DND-41 (cell line): Measurements from ENCODE around the gene SOX3.

Experiments
- ATAC-seq: fragments of 200-7000 bp; cut with Tn5 transposase; 3 replicates; pipeline ENCODE4 v1.9.1; 2021; ENCODE audit warnings: low read depth; ENCODE audit not compliant: insufficient read depth
- DNase-seq: peaks from one replicate; pipeline ENCODE4 v3.0.0-alpha.2; 2020
- H2AFZ ChIP-seq: 2 replicates; pipeline ENCODE4 v1.6.0; 2012; ENCODE audit warnings: low read depth, low read length
- H3K27ac ChIP-seq: 2 replicates; pipeline ENCODE4 v1.5.1; 2012; ENCODE audit warnings: low read length, inconsistent platforms
- H3K27me3 ChIP-seq: fragments of 200-600 bp; sonication (generic); 2 replicates; pipeline ENCODE4 v1.6.0; 2012; ENCODE audit warnings: low read length, mild to moderate bottlenecking, inconsistent platforms; ENCODE audit not compliant: insufficient read depth, poor library complexity
- H3K36me3 ChIP-seq: 2 replicates; pipeline ENCODE4 v1.5.1; 2012; ENCODE audit warnings: low read length, inconsistent platforms; ENCODE audit not compliant: insufficient read depth
- H3K4me1 ChIP-seq: 2 replicates; pipeline ENCODE4 v1.5.1; 2012; ENCODE audit warnings: mild to moderate bottlenecking, low read length; ENCODE audit not compliant: insufficient read depth
- H3K4me2 ChIP-seq: 2 replicates; pipeline ENCODE4 v1.6.0; 2012; ENCODE audit warnings: mild to moderate bottlenecking, moderate library complexity, low read length, inconsistent platforms; ENCODE audit not compliant: insufficient read depth
- H3K4me3 ChIP-seq, 2 experiments: fragments of 200-600 bp in 1 of 2; shearing (Covaris generic) in 1 of 2; 2 replicates each; pipeline ENCODE4 v1.5.1; 2012 to 2016; ENCODE audit warnings: inconsistent platforms in 2 of 2, low read length in 2 of 2, mild to moderate bottlenecking in 2 of 2, low read depth in 1 of 2, moderate library complexity in 1 of 2
- H3K79me2 ChIP-seq: 2 replicates; pipeline ENCODE4 v1.6.0; 2012; ENCODE audit warnings: low read length, inconsistent platforms; ENCODE audit not compliant: insufficient read depth
- H3K9ac ChIP-seq: 2 replicates; pipeline ENCODE4 v1.6.0; 2012; ENCODE audit warnings: low read depth, mild to moderate bottlenecking, inconsistent platforms, low read length, moderate library complexity
- H3K9me3 ChIP-seq: 2 replicates; pipeline ENCODE4 v1.5.1; 2012; ENCODE audit warnings: low read length, moderate library complexity, mild to moderate bottlenecking, inconsistent platforms; ENCODE audit not compliant: insufficient read depth, severe bottlenecking
- H4K20me1 ChIP-seq: 2 replicates; pipeline ENCODE4 v1.6.0; 2012; ENCODE audit warnings: low read length; ENCODE audit not compliant: insufficient read depth
- CTCF ChIP-seq: IDR thresholded peaks from 2 replicates; pipeline ENCODE4 v1.5.1; 2012; ENCODE audit warnings: borderline replicate concordance, low read length, moderate library complexity, mild to moderate bottlenecking; ENCODE audit not compliant: poor library complexity, severe bottlenecking; ENCODE audit errors: extremely low read depth
- EZH2 ChIP-seq: IDR thresholded peaks from 3 replicates; pipeline ENCODE4 v1.6.1; 2012; ENCODE audit warnings: borderline replicate concordance, low read depth, mild to moderate bottlenecking, moderate library complexity, low read length, inconsistent platforms; ENCODE audit not compliant: severe bottlenecking

SOX3 gene

GRCh38 chrX:140475025-140475424, 29.8 kb downstream of the SOX3 start:
- no peaks in the 10 kb centered on the region for H3K27me3 ChIP-seq
- TF ChIP-seq CTCF: no peak
- no peak for TF ChIP-seq EZH2
- no peaks in the 10 kb centered on the region for H4K20me1 ChIP-seq
- H2AFZ ChIP-seq: no peak overlapping the region
- no peak overlapping the region for H3K9ac ChIP-seq
- H3K36me3 ChIP-seq: no peaks in the 10 kb centered on the region
- H3K4me1 ChIP-seq: no peaks in the 10 kb centered on the region
- DNase-seq (no peak), ATAC-seq (no peak)
- H3K79me2 ChIP-seq: no peaks in the 10 kb centered on the region
- peaks cover 3% of the 10 kb centered on the region for H3K9me3 ChIP-seq
- H3K4me2 ChIP-seq: no peak overlapping the region
- H3K27ac ChIP-seq: no peak overlapping the region
- no peak overlapping the region for H3K4me3 ChIP-seq

- no peaks in the 10 kb centered on the region for H3K9me3 ChIP-seq
- ATAC-seq (no peak), DNase-seq (no peak)
- no peaks in the 10 kb centered on the region for H4K20me1 ChIP-seq
- H3K27ac ChIP-seq: no peak overlapping the region
- no peak overlapping the region for H2AFZ ChIP-seq
- no peaks in the 10 kb centered on the region for H3K36me3 ChIP-seq
- no peak overlapping the region for H3K4me2 ChIP-seq
- no peaks in the 10 kb centered on the region for H3K79me2 ChIP-seq
- H3K9ac ChIP-seq: no peak overlapping the region
- TF ChIP-seq CTCF: no peak
- H3K4me3 ChIP-seq: no peak overlapping the region
- H3K4me1 ChIP-seq: no peaks in the 10 kb centered on the region
- no peaks in the 10 kb centered on the region for H3K27me3 ChIP-seq
Observed at GRCh38 chrX:140467211-140467610, 37.7 kb downstream of the SOX3 start.
